ENCODE results near the gene SPAG17.

SPAG17 gene

GRCh38 chr1:118209648-118210047 is 24.6 kb upstream of the SPAG17 start:
- H3K79me1 ChIP-seq (ENCODE audit: low read depth, low read length), result no peaks in the 10 kb centered on the region
- H4K91ac ChIP-seq (ENCODE audit: low read depth, low read length, poor library complexity), result no peak overlapping the region
- no peak overlapping the region for H3K4me3 ChIP-seq (ENCODE audit: low read length in 2 of 2)
- no peak overlapping the region for H2BK5ac ChIP-seq (ENCODE audit: low read length)
- H3K4me1 ChIP-seq (ENCODE audit: control insufficient read depth in 2 of 2, insufficient read depth in 1 of 2, low read depth in 1 of 2, low read length in 2 of 2), result peaks cover 0 to 2% of the 10 kb centered on the region in 2 donors
- H3K9me3 ChIP-seq (replicated peaks in 1 of 2; ENCODE audit: control insufficient read depth in 2 of 2, insufficient read depth in 1 of 2, low read depth in 1 of 2, low read length in 2 of 2), result no peaks in the 10 kb centered on the region
- no peaks in the 10 kb centered on the region for H3K36me3 ChIP-seq (replicated peaks in 1 of 2; ENCODE audit: control insufficient read depth in 2 of 2, insufficient read depth in 2 of 2, low read length in 2 of 2)
- no peak overlapping the region for H2BK12ac ChIP-seq (ENCODE audit: low read length)
- H3K4me2 ChIP-seq (ENCODE audit: insufficient read depth, low read length, poor library complexity, severe bottlenecking), result no peak overlapping the region
- DNase-seq (ENCODE audit: low spot score), result no peak
- no peak overlapping the region for H2AK5ac ChIP-seq (ENCODE audit: low read depth, low read length)
- H3K14ac ChIP-seq (ENCODE audit: low read length), result no peak overlapping the region
- H3K18ac ChIP-seq (ENCODE audit: low read length), result no peak overlapping the region
- H2AFZ ChIP-seq (ENCODE audit: low read length), result no peak overlapping the region
- H3K27ac ChIP-seq (replicated peaks; ENCODE audit: low read length), result no peak overlapping the region
- no peak overlapping the region for H3K9ac ChIP-seq (ENCODE audit: low read depth, low read length, poor library complexity)
- H3K23ac ChIP-seq (ENCODE audit: low read depth, low read length, poor library complexity), result no peak overlapping the region
- no peak overlapping the region for H4K8ac ChIP-seq (ENCODE audit: low read depth, low read length)
- no peak overlapping the region for H2BK15ac ChIP-seq (ENCODE audit: low read length)
- no peak overlapping the region for H2BK120ac ChIP-seq (ENCODE audit: low read depth, low read length)
- H3K4ac ChIP-seq (ENCODE audit: low read length), result no peak overlapping the region
- no peaks in the 10 kb centered on the region for H3K27me3 ChIP-seq (ENCODE audit: control insufficient read depth in 3 of 3, insufficient read depth in 3 of 3, low read depth in 1 of 3, low read length in 3 of 3)
- no CpG with 5 or more reads among the region's 6 CpGs for WGBS, 2 donors (ENCODE audit: extremely low coverage in 2 of 2, insufficient read length in 2 of 2, insufficient replicate concordance in 1 of 2)

GRCh38 chr1:118206966-118207365 is 21.9 kb upstream of the SPAG17 start:
- Histone ChIP-seq H3K4ac (ENCODE audit: low read length) (no peak overlapping the region), H2BK120ac (ENCODE audit: low read depth, low read length) (no peak overlapping the region), H3K27me3 (ENCODE audit: control insufficient read depth in 3 of 3, insufficient read depth in 3 of 3, low read depth in 1 of 3, low read length in 3 of 3) (no peaks in the 10 kb centered on the region), H3K9ac (ENCODE audit: low read depth, low read length, poor library complexity) (no peak overlapping the region), H3K4me2 (ENCODE audit: insufficient read depth, low read length, poor library complexity, severe bottlenecking) (no peak overlapping the region), H3K79me1 (ENCODE audit: low read depth, low read length) (no peaks in the 10 kb centered on the region), H2AFZ (ENCODE audit: low read length) (no peak overlapping the region), H4K91ac (ENCODE audit: low read depth, low read length, poor library complexity) (no peak overlapping the region), H3K4me3 (ENCODE audit: low read length in 2 of 2) (no peak overlapping the region), H2BK15ac (ENCODE audit: low read length) (no peak overlapping the region), H2BK12ac (ENCODE audit: low read length) (no peak overlapping the region), H3K23ac (ENCODE audit: low read depth, low read length, poor library complexity) (no peak overlapping the region), H3K27ac (replicated peaks; ENCODE audit: low read length) (no peak overlapping the region), H2BK5ac (ENCODE audit: low read length) (no peak overlapping the region), H3K18ac (ENCODE audit: low read length) (no peak overlapping the region), H3K9me3 (replicated peaks in 1 of 2; ENCODE audit: control insufficient read depth in 2 of 2, insufficient read depth in 1 of 2, low read depth in 1 of 2, low read length in 2 of 2) (no peaks in the 10 kb centered on the region), H3K4me1 (ENCODE audit: control insufficient read depth in 2 of 2, insufficient read depth in 1 of 2, low read depth in 1 of 2, low read length in 2 of 2) (peaks cover 0 to 2% of the 10 kb centered on the region in 2 donors), H3K36me3 (replicated peaks in 1 of 2; ENCODE audit: control insufficient read depth in 2 of 2, insufficient read depth in 2 of 2, low read length in 2 of 2) (no peaks in the 10 kb centered on the region), H2AK5ac (ENCODE audit: low read depth, low read length) (no peak overlapping the region), H4K8ac (ENCODE audit: low read depth, low read length) (no peak overlapping the region), H3K14ac (ENCODE audit: low read length) (no peak overlapping the region)
- no peak for DNase-seq (ENCODE audit: low spot score)

GRCh38 chr1:118204648-118205047 is 19.6 kb upstream of the SPAG17 start:
- Histone ChIP-seq H3K18ac (ENCODE audit: low read length) (no peak overlapping the region), H2BK15ac (ENCODE audit: low read length) (no peak overlapping the region), H2AFZ (ENCODE audit: low read length) (no peak overlapping the region), H3K14ac (ENCODE audit: low read length) (no peak overlapping the region), H2AK5ac (ENCODE audit: low read depth, low read length) (no peak overlapping the region), H3K9me3 (replicated peaks in 1 of 2; ENCODE audit: control insufficient read depth in 2 of 2, insufficient read depth in 1 of 2, low read depth in 1 of 2, low read length in 2 of 2) (no peaks in the 10 kb centered on the region), H3K23ac (ENCODE audit: low read depth, low read length, poor library complexity) (no peak overlapping the region), H3K9ac (ENCODE audit: low read depth, low read length, poor library complexity) (no peak overlapping the region), H3K4me3 (ENCODE audit: low read length in 2 of 2) (no peak overlapping the region), H3K79me1 (ENCODE audit: low read depth, low read length) (no peaks in the 10 kb centered on the region), H3K4me1 (ENCODE audit: control insufficient read depth in 2 of 2, insufficient read depth in 1 of 2, low read depth in 1 of 2, low read length in 2 of 2) (peaks cover 0 to 2% of the 10 kb centered on the region in 2 donors), H3K27me3 (ENCODE audit: control insufficient read depth in 3 of 3, insufficient read depth in 3 of 3, low read depth in 1 of 3, low read length in 3 of 3) (no peaks in the 10 kb centered on the region), H2BK5ac (ENCODE audit: low read length) (no peak overlapping the region), H3K4me2 (ENCODE audit: insufficient read depth, low read length, poor library complexity, severe bottlenecking) (no peak overlapping the region), H4K8ac (ENCODE audit: low read depth, low read length) (no peak overlapping the region), H3K27ac (replicated peaks; ENCODE audit: low read length) (no peak overlapping the region), H4K91ac (ENCODE audit: low read depth, low read length, poor library complexity) (no peak overlapping the region), H3K4ac (ENCODE audit: low read length) (no peak overlapping the region), H2BK12ac (ENCODE audit: low read length) (no peak overlapping the region), H3K36me3 (replicated peaks in 1 of 2; ENCODE audit: control insufficient read depth in 2 of 2, insufficient read depth in 2 of 2, low read length in 2 of 2) (no peaks in the 10 kb centered on the region), H2BK120ac (ENCODE audit: low read depth, low read length) (no peak overlapping the region)
- DNase-seq (ENCODE audit: low spot score), result no peak

- H2AFZ ChIP-seq (ENCODE audit: low read length), result no peak overlapping the region
- no peaks in the 10 kb centered on the region for H3K9me3 ChIP-seq (replicated peaks in 1 of 2; ENCODE audit: control insufficient read depth in 2 of 2, insufficient read depth in 1 of 2, low read depth in 1 of 2, low read length in 2 of 2)
- H3K27ac ChIP-seq (replicated peaks; ENCODE audit: low read length), result no peak overlapping the region
- no peak overlapping the region for H2BK5ac ChIP-seq (ENCODE audit: low read length)
- H3K79me1 ChIP-seq (ENCODE audit: low read depth, low read length), result no peaks in the 10 kb centered on the region
- no peak overlapping the region for H4K91ac ChIP-seq (ENCODE audit: low read depth, low read length, poor library complexity)
- DNase-seq (ENCODE audit: low spot score), result no peak
- H4K8ac ChIP-seq (ENCODE audit: low read depth, low read length), result no peak overlapping the region
- no peak overlapping the region for H3K18ac ChIP-seq (ENCODE audit: low read length)
- no peak overlapping the region for H2BK12ac ChIP-seq (ENCODE audit: low read length)
- no peak overlapping the region for H2BK120ac ChIP-seq (ENCODE audit: low read depth, low read length)
- H3K4me2 ChIP-seq (ENCODE audit: insufficient read depth, low read length, poor library complexity, severe bottlenecking), result no peak overlapping the region
- H3K23ac ChIP-seq (ENCODE audit: low read depth, low read length, poor library complexity), result no peak overlapping the region
- no peak overlapping the region for H3K14ac ChIP-seq (ENCODE audit: low read length)
- WGBS, 2 donors (ENCODE audit: extremely low coverage in 2 of 2, insufficient read length in 2 of 2, insufficient replicate concordance in 1 of 2), result 100% methylated on average over 1 of the region's 3 CpGs
- no peak overlapping the region for H3K9ac ChIP-seq (ENCODE audit: low read depth, low read length, poor library complexity)
- no peak overlapping the region for H2BK15ac ChIP-seq (ENCODE audit: low read length)
- H2AK5ac ChIP-seq (ENCODE audit: low read depth, low read length), result no peak overlapping the region
- H3K4ac ChIP-seq (ENCODE audit: low read length), result no peak overlapping the region
- no peaks in the 10 kb centered on the region for H3K27me3 ChIP-seq (ENCODE audit: control insufficient read depth in 3 of 3, insufficient read depth in 3 of 3, low read depth in 1 of 3, low read length in 3 of 3)
- peaks cover 0 to 2% of the 10 kb centered on the region in 2 donors for H3K4me1 ChIP-seq (ENCODE audit: control insufficient read depth in 2 of 2, insufficient read depth in 1 of 2, low read depth in 1 of 2, low read length in 2 of 2)
- no peaks in the 10 kb centered on the region for H3K36me3 ChIP-seq (replicated peaks in 1 of 2; ENCODE audit: control insufficient read depth in 2 of 2, insufficient read depth in 2 of 2, low read length in 2 of 2)
- no peak overlapping the region for H3K4me3 ChIP-seq (ENCODE audit: low read length in 2 of 2)
Observed at GRCh38 chr1:118204105-118204504, 19.1 kb upstream of the SPAG17 start.
